GM12875 (cell line): ENCODE results near the gene KCNMA1.

Experiments used
- H3K4me3 ChIP-seq: one replicate; pipeline ENCODE4 v1.5.1; 2011; ENCODE audit warnings: low read depth, low read length, control low read depth
- CTCF ChIP-seq: IDR thresholded peaks from 2 replicates; pipeline ENCODE4 v1.5.1; 2011; ENCODE audit warnings: low read depth, mild to moderate bottlenecking, control low read depth, inconsistent platforms, low read length, moderate library complexity, borderline replicate concordance; ENCODE audit not compliant: insufficient read depth

Gene KCNMA1

DNA sequence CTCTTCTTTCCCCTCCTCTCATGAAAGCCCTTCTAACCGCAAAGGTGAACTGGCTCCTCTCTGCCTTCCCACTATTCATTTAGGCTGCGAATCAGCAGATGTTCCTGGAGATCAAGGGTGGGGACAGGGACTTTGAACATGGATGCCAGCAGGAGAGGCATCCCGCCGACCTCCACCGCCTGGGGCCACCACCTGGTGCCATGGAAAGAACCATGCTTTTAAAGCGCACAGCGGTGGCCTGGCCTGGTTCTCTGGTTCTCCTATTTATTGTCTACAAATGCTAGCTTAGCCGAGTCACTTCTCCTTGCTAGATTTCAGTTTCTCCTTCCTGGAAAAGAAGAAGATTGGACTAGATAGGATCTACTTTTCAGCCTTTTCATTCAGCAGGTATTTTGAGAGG, 43.2 kb upstream of the KCNMA1 start:
- no peak for TF ChIP-seq CTCF
- no peak overlapping the region for H3K4me3 ChIP-seq

DNA sequence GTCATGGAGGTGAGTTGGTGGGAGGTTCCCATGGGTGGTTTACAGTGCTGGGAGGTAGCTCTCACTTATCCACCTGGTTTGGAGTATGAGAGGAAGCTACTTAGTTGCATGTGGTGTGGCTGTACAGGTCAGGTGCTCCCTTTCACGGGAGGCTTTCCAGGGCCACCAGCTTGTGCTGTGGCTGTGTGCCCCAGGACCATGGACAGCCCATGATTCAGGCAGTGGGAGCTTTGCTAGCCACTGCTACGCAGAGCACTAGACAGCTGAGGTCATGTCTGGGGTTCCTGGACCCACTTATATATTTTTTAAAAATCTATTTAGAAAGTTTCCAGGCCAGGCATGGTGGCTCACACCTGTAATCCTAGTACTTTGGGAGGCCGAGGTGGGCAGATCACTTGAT, 42.5 kb upstream of the KCNMA1 start:
- H3K4me3 ChIP-seq: no peak overlapping the region
- no peak for TF ChIP-seq CTCF

DNA sequence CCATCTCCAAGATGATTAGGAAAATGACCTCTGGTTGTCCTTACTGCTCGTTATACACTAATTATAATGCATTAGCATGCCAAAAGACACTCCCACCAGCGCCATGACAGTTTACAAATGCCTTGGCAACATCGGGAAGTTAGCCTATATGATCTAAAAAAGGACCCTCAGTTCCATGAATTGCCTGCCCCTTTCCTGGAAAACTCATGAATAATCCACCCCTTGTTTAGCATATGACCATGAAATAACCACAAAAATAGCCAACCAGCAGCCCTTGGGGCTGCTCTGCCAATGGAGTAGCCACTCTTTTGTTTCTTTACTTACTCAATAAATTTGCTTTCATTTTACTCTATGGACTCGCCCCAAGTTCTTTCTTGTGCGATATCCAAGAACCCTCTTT, 41.6 kb upstream of the KCNMA1 start:
- TF ChIP-seq CTCF: no peak
- H3K4me3 ChIP-seq: no peak overlapping the region

- no peak overlapping the region for H3K4me3 ChIP-seq
- no peak for TF ChIP-seq CTCF
Measured at GRCh38 chr10:77678146-77678545, 40.5 kb upstream of the KCNMA1 start.

- TF ChIP-seq CTCF: no peak
- H3K4me3 ChIP-seq: no peak overlapping the region
Measured at GRCh38 chr10:77675347-77675746, 37.7 kb upstream of the KCNMA1 start.

- no peak overlapping the region for H3K4me3 ChIP-seq
- TF ChIP-seq CTCF: no peak
Measured at GRCh38 chr10:77673515-77674140, 36.0 kb upstream of the KCNMA1 start.

DNA sequence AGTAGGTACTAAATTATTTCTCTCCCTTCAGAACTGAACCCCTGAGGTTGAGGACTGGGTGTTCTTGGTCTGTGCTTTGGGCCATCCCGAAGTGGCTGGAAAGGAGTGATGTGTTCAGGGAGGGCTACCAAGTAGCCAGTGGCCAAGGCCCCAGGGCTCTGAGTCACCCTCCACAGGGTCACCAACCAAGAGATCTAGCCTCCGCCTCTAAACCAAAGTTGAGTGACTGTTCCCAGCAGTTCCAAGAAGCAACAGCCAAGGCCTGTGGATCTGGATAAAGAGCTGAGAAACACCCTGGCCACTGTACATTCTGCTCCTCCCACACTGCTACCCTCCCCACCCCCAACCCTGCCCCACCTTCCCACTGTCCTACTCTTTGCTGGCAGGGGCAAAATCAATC, 35.5 kb upstream of the KCNMA1 start:
- no peak for TF ChIP-seq CTCF
- H3K4me3 ChIP-seq: no peak overlapping the region
